Panc1 (cell line): Measurements from ENCODE around the gene GNA12. TPM values are rescaled to one million over a fixed set of nuclear protein-coding genes. Genes with fewer than 3 reads are reported as not detected.

ENCODE experiments used
- ATAC-seq: fragments of 200-7000 bp; cut with Tn5 transposase; 2 replicates; pipeline ENCODE4 v1.9.1; 2020; ENCODE audit warnings: mild to moderate bottlenecking, moderate library complexity
- BruUV-seq: library from RNA; stranded (reverse); fragments of 400-500 nt; replicated peaks from 2 replicates; lab custom pipeline; 2021; lab: Mats Ljungman, UMichigan
- CTCF ChIA-PET: fragments of 300-600 bp; sonication (Branson Sonifier 250); formaldehyde crosslinking; loops from one replicate; lab custom pipeline; 2022; ENCODE audit warnings: antibody characterized with exemption; lab: Charles Lee
- POLR2A ChIA-PET: fragments of 300-600 bp; sonication (Branson Sonifier 250); formaldehyde crosslinking; loops from one replicate; lab custom pipeline; 2022; ENCODE audit warnings: antibody characterized with exemption; lab: Charles Lee
- DNase-seq: peaks from one replicate; pipeline ENCODE4 v3.0.0-alpha.2; 2010; ENCODE audit warnings: low read depth, low spot score
- H3K27ac ChIP-seq: 2 replicates; pipeline ENCODE4 v1.5.1; 2011; ENCODE audit warnings: mild to moderate bottlenecking, low read length, inconsistent platforms
- H3K27me3 ChIP-seq: fragments of 200-500 bp; sonication (Bioruptor generic); 2 replicates; pipeline ENCODE4 v1.6.0; 2014; ENCODE audit warnings: low read length, inconsistent platforms; ENCODE audit not compliant: control insufficient read depth, insufficient read depth
- H3K36me3 ChIP-seq: fragments of 200-500 bp; sonication (Bioruptor generic); 2 replicates; pipeline ENCODE4 v1.5.1; 2014; ENCODE audit warnings: inconsistent platforms, mild to moderate bottlenecking, low read length, moderate library complexity; ENCODE audit not compliant: control insufficient read depth, insufficient read depth
- H3K4me1 ChIP-seq: 2 replicates; pipeline ENCODE4 v1.5.1; 2011; ENCODE audit warnings: inconsistent platforms, mild to moderate bottlenecking, low read length, moderate library complexity; ENCODE audit not compliant: control insufficient read depth, insufficient read depth
- H3K4me3 ChIP-seq, 2 experiments: 2 replicates each; pipeline ENCODE4 v1.5.1; 2011 to 2012; ENCODE audit warnings: low read depth in 2 of 2, low read length in 2 of 2, mild to moderate bottlenecking in 2 of 2, inconsistent platforms in 1 of 2, moderate library complexity in 1 of 2
- H3K9me3 ChIP-seq: fragments of 200-500 bp; sonication (Bioruptor generic); 2 replicates; pipeline ENCODE4 v1.5.1; 2014; ENCODE audit warnings: low read depth, mild to moderate bottlenecking, inconsistent platforms, low read length, moderate library complexity; ENCODE audit not compliant: control insufficient read depth, insufficient read depth
- CTCF ChIP-seq: fragments of 450-650 bp; IDR thresholded peaks from 2 replicates; pipeline ENCODE4 v1.5.1; 2017; ENCODE audit warnings: mild to moderate bottlenecking
- POLR2AphosphoS5 ChIP-seq: IDR thresholded peaks from 2 replicates; pipeline ENCODE4 v1.6.1; 2012; ENCODE audit warnings: mild to moderate bottlenecking, low read depth, low read length, moderate library complexity
- REST ChIP-seq, 2 experiments: IDR thresholded peaks; 2 replicates each; pipeline ENCODE4 v1.6.1; 2011 to 2012; ENCODE audit warnings: low read depth in 2 of 2, control low read depth in 1 of 2, low read length in 1 of 2, mild to moderate bottlenecking in 1 of 2, moderate library complexity in 1 of 2; ENCODE audit not compliant: insufficient read depth in 1 of 2
- SIN3A ChIP-seq: IDR thresholded peaks from 2 replicates; pipeline ENCODE4 v1.6.1; 2012; ENCODE audit warnings: low read depth, mild to moderate bottlenecking, low read length, moderate library complexity, borderline replicate concordance; ENCODE audit not compliant: insufficient read depth
- TCF7L2 ChIP-seq: IDR thresholded peaks from 2 replicates; pipeline ENCODE4 v1.6.1; 2011; ENCODE audit warnings: mild to moderate bottlenecking, low read depth, low read length, inconsistent platforms
- in situ Hi-C: cut with HindIII; loops from 2 replicates; pipeline ENCODE4 v1.10.0; 2016; ENCODE audit warnings: low sequenced_read_pairs, low pct_unique_long_range_greater_than_20kb
- intact Hi-C: fragments of 100-400 bp; cut with micrococcal nuclease; formaldehyde crosslinking; loops from one replicate; pipeline ENCODE4 v1.10.0; 2022; ENCODE audit not compliant: unreplicated experiment
- total RNA-seq: library from RNA; stranded (reverse); gene quantifications from one replicate; pipeline ENCODE4 v1.2.1, GENCODE V29; 2021; ENCODE audit not compliant: unreplicated experiment

The GNA12 gene
- total RNA-seq, 1 experiment from 2014 or later, result 139 TPM

- intact Hi-C loops, result no loop called here
- peak overlapping the region; percentile 83 for H3K27ac ChIP-seq
- H3K4me3 ChIP-seq, result no peak overlapping the region
- no peak for ATAC-seq
- peaks cover 73% of the 10 kb centered on the region for H3K4me1 ChIP-seq
- no peaks in the 10 kb centered on the region for H3K9me3 ChIP-seq
- DNase-seq, result no peak
- no TSS peak for BruUV-seq
- in situ Hi-C loops, result no loop called here
- TF ChIP-seq SIN3A, result no peak
- TF ChIP-seq REST (IDR thresholded peaks at IDR 0.05; ENCODE audit: insufficient read depth in 1 of 2, low read depth in 2 of 2, low read length in 1 of 2), result no peak
- TF ChIP-seq POLR2AphosphoS5, result no peak
- no peak for TF ChIP-seq CTCF
- TF ChIP-seq TCF7L2, result no peak
- CTCF ChIA-PET, result no interaction called here
- no peaks in the 10 kb centered on the region for H3K36me3 ChIP-seq
- POLR2A ChIA-PET, result no interaction called here
- no peaks in the 10 kb centered on the region for H3K27me3 ChIP-seq
Measured at GRCh38 chr7:2812114-2812487, 32.0 kb downstream of the GNA12 start.

GRCh38 chr7:2811476-2812113, 32.5 kb downstream of the GNA12 start:
- intact Hi-C loops (no loop called here), in situ Hi-C loops (no loop called here)
- H3K4me1 ChIP-seq, result peaks cover 78% of the 10 kb centered on the region
- no peaks in the 10 kb centered on the region for H3K36me3 ChIP-seq
- ChIA-PET CTCF (no interaction called here), POLR2A (no interaction called here)
- peak overlapping the region; percentile 83 for H3K27ac ChIP-seq
- H3K4me3 ChIP-seq, result no peak overlapping the region
- ATAC-seq, result no peak
- no TSS peak for BruUV-seq
- no peak for TF ChIP-seq SIN3A
- no peak for TF ChIP-seq TCF7L2
- no peak for TF ChIP-seq POLR2AphosphoS5
- TF ChIP-seq REST (IDR thresholded peaks at IDR 0.05; ENCODE audit: insufficient read depth in 1 of 2, low read depth in 2 of 2, low read length in 1 of 2), result no peak
- no peak for TF ChIP-seq CTCF
- H3K27me3 ChIP-seq, result no peaks in the 10 kb centered on the region
- DNase-seq, result no peak
- H3K9me3 ChIP-seq, result no peaks in the 10 kb centered on the region
